Mesenteric fat pad (tissue), 1 donor: ENCODE measurements around the gene BRME1. TPM values are rescaled to one million over a fixed set of nuclear protein-coding genes. Genes with fewer than 3 reads are reported as not detected.
"Not testable (repeated sequence)": the region's sequence is repeated elsewhere in the genome, so short reads cannot be mapped to it uniquely, and the experiment has no call there.

ENCODE experiments used
- DNase-seq: peaks from one replicate; pipeline ENCODE4 v3.0.0-alpha.2; 2020; ENCODE audit warnings: low spot score
- total RNA-seq: library from RNA; stranded (reverse); fragmentation: NEBNext Ultra II Directional; extraction: Animal tissue kit (Norgen Biotek cat#: 25700); gene quantifications from one replicate; pipeline ENCODE4 v1.2.1, GENCODE V29; 2021
- donor health status: DM: yes; HTN: yes; CAD: no.

Gene BRME1
- total RNA-seq, 1 donor from 2014 or later = 0.67 TPM

DNA sequence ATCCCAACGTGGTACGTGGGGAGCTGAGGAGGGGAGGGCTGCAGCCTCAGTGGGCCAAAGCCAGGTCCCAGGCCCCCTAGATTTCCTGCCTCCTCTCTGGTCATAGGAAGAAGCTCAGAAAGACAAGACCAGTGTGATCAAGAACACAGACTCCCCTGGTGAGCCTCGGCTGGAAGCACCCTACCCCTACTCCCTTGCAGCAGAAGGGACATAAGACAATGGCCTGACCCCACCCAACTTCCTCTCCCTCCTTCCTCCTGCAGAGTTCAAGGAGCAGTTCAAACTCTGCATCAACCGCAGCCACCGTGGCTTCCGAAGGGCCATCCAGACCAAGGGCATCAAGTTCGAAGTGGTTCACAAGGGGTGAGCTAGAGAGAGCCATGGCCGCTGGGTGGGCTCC, 20.8 kb upstream of the BRME1 start:
- DNase-seq = no peak

DNA sequence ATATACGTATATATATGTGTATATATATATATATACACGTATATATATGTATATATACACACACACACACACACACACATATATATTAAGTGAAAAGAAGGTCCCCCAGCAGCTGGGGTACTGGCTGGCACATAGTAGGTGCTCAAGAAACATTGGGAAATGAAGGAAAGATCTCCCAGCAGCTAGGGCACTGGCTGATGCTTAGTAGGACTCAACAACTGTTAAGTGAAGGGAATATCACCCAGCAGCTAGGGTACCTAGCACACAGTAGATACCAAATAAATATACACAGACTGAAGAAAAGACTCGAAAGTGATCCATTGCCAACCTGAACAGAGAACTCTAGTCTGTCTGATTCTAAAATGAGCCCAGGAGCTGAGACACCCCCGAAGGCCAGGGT, 20.1 kb upstream of the BRME1 start:
- no peak for DNase-seq

- no peak for DNase-seq
Observed at GRCh38 chr19:13923194-13923987, 17.5 kb upstream of the BRME1 start.

DNA sequence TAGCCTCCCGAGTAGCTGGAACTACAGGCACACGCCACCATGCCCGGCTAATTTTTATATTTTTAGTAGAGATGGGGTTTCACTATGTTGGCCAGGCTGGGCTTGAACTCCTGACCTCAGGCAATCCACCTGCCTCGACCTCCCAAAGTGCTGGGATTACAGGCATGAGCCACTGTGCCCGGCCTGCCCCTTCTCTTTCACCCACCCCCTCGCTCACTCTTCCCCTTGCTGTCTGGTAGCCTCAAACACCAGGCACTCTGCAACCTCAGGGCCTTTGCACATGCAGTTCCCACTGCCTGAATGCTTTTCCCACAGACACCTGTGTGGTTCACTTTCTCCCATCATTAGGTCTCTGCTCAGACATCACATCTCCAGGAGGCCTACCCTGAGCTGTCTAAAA, 16.2 kb upstream of the BRME1 start:
- not testable (repeated sequence) for DNase-seq

DNA sequence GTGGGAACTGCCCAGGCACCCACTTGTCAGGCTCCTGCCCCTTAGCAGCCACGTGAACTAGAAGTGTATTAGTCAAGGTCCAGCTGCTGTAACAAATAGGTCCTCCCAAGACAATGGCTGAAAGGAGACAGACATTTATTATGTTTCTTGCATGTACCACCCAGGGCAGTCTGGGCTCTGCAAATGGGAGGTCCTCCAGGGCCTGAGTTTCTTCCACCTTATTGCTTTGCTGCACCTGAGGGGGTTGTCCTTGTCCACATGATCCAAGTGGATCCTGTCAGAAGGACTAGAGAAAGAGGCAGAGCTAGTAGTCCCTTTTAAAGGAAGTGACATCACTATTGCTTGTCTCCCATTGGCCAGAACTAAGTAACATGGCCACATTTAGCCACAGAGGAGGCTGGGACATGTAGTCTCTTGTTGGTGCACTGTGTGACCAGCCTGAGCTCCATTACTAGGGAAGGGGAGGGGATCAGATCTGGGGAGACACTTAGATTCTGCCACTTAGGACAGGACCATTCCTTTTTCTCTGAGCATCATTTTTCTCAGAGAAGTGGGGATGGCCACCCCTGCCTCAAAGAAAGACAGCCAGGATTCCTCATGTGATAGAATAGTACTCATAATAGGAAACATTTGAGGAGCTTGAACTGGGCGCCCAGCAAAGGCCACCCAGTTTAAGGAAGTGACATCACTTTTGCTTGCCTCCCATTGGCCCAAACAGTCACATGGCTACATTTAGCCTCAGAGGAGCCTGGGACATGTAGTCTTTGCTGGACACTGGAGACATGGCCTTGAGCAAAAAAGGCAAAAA, 15.2 kb upstream of the BRME1 start:
- no peak for DNase-seq

DNA sequence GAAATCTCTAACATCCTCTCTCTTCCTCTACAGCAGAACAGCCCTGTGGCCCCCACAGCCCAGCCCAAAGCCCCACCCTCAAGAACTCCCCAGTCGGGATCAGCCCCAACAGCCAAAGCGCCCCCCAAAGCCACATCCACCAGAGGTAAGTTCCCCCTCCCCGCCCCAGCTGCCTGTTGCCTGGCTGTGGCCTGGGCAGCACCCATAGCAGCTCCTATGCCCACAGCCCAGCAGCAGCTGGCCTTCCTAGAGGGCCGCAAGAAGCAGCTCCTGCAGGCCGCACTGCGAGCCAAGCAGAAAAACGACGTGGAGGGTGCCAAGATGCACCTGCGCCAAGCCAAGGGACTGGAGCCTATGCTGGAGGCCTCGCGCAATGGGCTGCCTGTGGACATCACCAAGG, 14.6 kb upstream of the BRME1 start:
- no peak for DNase-seq

GRCh38 chr19:13918726-13919411, 13.0 kb upstream of the BRME1 start:
- DNase-seq = no peak

DNA sequence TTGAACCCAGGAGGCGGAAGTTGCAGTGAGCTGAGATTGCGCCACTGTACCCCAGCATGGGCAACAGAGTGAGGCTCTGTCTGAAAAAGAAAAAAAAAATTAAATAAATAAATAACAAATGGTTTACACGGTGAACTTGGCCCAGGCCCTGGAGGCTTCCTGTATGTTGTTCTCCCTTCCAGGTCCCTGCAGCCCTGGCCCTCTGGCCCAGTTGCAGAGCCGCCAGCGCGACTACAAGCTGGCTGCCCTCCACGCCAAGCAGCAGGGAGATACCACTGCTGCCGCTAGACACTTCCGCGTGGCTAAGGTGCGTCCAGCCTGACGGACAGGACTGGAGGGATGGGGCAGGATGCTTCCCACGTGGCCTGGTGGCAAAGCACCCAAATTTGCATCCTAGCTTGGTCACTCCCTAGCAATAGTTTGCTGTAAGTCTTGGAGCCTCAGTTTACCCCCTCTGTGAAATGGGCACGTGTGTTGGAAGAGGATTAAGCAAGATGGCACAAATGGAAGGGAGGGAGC, 12.0 kb upstream of the BRME1 start:
- no peak for DNase-seq

GRCh38 chr19:13914777-13915176, 8.9 kb upstream of the BRME1 start:
- DNase-seq = no peak

DNA sequence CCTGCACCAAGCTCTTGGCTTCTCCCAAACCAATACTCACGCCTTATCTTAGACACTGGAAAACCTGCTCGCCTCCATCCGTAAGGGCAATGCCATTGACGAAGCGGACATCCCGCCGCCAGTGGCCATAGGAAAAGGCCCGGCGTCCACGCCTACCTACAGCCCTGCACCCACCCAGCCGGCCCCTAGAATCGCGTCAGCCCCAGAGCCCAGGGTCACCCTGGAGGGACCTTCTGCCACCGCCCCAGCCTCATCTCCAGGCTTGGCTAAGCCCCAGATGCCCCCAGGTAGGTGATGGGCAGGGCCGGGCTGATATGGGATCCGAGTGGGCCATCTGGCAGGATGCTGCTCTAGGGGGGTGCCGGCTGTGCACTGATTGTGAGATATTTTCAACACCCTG, 7.4 kb upstream of the BRME1 start:
- no peak for DNase-seq

DNA sequence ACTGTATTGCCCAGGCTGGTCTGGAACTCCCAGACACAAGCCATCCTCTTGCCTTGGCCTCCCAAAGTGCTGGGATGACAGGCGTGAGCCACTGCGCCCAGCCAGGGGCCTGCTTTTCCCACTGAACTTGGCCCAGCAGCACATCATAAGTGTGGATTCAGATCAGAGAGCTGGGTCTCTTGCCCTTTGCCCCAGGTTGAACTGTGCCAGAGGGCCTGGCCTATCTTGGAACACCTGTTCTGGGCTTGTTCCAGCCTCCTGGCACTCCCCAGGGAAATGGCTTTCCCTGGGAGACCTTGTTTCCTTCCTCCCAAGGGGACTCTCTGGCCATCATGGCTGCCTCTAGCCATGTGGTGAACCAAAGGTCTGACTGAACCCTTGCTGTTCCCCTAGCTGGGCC, 3.5 kb upstream of the BRME1 start:
- no peak for DNase-seq

GRCh38 chr19:13908674-13909073, 2.8 kb upstream of the BRME1 start:
- DNase-seq = no peak

GRCh38 chr19:13906910-13907309, 993 bp upstream of the BRME1 start:
- no peak for DNase-seq

DNA sequence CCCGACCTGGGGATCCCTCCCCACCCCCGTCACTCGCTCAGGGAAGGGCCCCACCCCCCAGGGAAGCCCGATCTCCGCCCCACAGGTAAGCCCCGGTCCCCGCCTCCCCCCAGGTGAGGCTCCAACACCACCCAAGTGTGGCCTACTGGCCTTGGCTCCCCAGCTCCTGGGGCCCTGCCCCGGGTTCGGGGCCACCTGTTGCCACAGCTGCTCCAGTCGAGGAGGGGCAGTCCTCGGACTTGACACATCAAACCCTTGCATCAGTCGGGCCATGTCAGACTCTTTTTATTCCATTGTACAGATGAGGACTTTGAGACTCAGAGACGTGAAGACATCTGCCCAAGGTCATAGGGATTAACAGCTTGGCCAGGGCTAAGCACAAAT, 596 bp upstream of the BRME1 start:
- no peak for DNase-seq

- no peak for DNase-seq
Observed at GRCh38 chr19:13902993-13903555, 2.8 kb downstream of the BRME1 start.

DNA sequence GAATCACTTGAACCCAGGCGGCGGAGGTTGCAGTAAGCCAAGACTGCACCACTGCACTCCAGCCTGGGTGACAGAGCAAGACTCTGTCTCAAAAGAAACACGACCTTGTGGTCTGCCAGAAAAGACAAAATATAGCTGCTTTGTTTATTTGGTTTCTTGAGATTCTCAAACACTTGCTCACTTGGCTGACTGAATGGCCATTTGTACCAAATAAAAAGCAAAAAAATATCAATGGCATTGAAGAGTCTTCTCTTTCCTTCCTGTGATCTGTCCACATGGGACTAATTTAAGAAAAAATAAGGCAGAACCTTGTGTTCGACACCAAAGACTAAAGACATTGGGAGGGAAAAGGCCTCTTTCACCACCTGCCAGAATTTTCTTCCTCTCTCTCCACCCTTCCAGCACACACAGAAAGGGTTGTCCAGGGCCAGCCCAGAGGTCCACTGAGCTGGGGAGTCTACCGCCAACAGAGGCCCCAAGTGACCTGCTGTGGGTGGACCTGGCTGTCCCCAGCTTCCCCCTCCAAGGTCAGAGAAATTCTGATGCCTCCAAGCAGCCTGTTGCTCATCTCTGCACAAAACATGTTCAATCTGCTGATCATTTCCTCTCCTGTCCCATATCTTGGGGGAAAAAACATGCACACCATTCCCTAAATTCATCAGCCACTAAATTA, 5.9 kb downstream of the BRME1 start:
- no peak for DNase-seq

DNA sequence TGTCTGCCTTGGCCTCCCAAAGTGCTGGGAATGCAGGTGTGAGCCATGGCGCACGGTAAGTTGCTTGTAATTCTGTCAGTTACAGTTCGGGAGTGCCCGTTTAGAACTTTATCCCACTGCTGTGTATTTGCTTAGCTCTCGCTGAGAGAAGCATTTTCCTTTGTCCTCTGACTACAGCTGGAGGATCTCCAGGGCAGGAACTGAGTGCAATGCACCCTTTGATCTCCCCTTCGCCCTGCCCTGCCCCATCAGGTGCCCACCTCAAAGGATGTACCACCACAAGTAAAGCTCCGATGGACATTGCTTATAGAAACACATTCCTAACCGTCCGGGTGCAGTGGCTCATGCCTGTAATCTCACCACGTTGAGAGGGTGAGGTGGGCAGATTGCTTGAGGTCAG, 6.5 kb downstream of the BRME1 start:
- DNase-seq = no peak

DNA sequence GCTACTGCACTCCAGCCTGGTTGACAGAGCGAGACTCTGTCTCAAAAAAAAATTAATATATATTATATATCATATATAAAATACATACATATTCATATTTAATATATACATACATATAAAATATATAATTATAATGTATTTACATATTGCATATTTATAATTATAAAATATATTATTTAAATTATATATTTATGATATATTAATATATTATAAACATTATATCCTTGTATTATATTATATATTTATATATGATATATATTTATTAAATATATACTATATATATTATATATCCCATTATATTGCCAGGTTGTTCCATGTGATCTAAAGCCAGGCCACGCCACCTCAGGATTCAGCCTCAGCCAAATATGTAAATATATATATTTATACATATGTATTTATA, 9.7 kb downstream of the BRME1 start:
- no peak for DNase-seq

DNA sequence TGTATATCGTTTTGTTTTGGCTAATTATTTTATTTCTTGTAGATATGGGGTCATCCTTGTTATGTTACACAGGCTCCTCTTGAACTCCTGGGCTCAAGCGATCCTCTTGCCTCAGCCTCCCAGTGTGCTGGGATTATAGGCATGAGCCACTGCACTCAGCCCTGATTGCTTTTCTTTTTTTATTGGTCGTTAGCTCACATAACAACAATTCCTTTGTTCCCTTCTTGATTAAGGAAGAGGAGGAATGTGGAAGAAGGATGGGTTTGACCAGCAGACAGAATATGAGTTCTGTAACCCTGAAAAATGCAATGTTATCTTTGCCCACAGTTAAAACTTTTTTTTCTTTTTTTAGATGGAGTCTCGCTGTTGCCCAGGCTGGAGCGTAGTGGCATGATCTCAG, 11.4 kb downstream of the BRME1 start:
- DNase-seq = no peak

DNA sequence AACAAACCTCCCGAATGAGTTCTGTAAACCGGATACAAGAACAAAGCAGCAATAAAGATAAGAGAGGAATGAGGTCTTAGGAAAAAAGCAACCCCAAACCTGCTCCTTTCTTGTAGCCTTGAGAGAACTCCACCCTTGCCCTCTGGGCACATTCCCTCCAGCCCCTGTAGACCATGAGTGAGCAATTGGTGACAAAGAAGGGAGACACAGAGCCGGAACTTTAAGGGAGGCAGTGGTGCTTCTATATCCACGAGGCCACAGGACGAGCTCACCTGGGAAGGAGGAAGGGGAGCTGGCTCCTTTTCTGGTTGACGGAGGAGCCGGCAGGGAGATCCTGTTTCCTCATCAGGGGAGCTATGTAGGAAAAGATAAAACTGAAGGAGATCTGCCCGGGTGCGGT, 13.0 kb downstream of the BRME1 start:
- no peak for DNase-seq

DNA sequence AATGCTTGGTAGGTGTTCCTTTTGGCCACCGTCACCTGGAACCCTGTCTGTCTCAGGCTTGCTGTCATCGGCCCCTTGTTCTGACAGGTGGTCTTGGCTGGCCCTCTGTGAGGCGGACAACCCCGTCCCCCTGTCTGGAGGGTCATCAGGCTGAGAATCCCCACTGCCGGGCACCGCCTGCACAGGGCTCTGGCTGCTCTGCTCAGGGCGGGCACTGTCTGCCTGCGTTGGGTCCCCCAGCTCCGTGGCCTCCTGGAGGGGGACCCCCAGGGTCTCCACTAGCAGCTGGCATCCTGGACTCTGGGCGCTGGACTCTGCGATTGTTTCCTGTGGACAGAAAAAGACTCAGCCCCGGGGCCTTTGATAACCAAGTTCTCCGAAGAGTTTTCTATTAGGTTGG, 15.8 kb downstream of the BRME1 start:
- no peak for DNase-seq
